ENCODE data around the gene CDK18.

Gene CDK18

DNA sequence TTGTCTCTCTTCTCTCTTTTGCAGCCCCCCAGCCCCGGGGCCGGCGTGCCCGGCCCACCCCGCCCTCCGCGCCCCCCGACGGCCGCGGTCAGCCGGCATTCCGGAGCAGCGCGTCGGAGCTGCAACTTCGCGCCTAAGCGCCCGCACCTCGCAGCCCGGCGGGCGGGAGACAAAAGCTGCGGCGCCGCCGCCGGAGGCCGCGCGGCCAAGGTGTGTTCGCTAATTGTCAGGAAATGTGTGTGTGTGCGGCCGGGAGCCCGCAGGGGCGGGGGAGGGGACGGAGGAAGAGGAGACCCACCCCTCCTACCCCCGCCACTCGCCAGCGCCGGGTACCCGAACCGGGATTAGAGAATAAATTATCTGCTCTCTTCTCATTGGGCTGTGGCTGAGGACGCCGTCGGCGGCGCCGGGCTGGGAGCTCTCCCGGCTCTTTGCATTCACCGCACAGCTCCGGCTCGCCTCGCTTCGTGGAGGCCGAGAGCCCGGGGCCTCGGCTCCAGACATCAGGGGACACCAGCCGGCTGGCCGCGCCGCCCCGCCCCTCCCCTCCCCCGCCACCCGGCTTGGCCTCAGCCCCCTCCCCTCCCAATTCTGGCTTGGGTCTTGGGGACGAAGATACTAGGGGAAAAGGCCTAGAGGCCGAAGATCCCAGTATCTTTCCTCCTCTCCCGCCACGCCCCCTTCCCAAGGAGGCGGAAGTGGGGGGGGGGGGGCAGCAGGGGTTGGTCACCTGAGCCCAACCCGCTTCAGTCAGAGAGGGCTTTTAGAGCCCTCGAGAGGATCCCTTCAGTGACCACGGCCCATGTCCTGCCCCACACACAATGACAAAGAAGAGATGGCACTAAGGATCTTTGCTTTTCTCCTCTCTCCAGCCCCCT lies 47.4 kb upstream of the CDK18 start:
- H3K4me3 ChIP-seq (IDR thresholded peaks at IDR 0.05; ENCODE audit: insufficient read depth, low read depth, low read length): no peak overlapping the region
- H3K27ac ChIP-seq: no peak overlapping the region
- H3K36me3 ChIP-seq (ENCODE audit: insufficient read depth): no peaks in the 10 kb centered on the region
- H4K20me1 ChIP-seq (ENCODE audit: insufficient read depth): no peaks in the 10 kb centered on the region
- H3K4me2 ChIP-seq: no peak overlapping the region
- peaks cover 75% of the 10 kb centered on the region for H3K27me3 ChIP-seq (ENCODE audit: insufficient read depth, low read depth)
- TF ChIP-seq, protein P1, sequence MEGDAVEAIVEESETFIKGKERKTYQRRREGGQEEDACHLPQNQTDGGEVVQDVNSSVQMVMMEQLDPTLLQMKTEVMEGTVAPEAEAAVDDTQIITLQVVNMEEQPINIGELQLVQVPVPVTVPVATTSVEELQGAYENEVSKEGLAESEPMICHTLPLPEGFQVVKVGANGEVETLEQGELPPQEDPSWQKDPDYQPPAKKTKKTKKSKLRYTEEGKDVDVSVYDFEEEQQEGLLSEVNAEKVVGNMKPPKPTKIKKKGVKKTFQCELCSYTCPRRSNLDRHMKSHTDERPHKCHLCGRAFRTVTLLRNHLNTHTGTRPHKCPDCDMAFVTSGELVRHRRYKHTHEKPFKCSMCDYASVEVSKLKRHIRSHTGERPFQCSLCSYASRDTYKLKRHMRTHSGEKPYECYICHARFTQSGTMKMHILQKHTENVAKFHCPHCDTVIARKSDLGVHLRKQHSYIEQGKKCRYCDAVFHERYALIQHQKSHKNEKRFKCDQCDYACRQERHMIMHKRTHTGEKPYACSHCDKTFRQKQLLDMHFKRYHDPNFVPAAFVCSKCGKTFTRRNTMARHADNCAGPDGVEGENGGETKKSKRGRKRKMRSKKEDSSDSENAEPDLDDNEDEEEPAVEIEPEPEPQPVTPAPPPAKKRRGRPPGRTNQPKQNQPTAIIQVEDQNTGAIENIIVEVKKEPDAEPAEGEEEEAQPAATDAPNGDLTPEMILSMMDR (conservative IDR thresholded peaks at IDR 0.05; ENCODE audit: low read depth, low read length): no peak
- no peak overlapping the region for H3K9ac ChIP-seq
- H2AFZ ChIP-seq (ENCODE audit: low read depth): no peak overlapping the region
- no peaks in the 10 kb centered on the region for H3K4me1 ChIP-seq (ENCODE audit: low read depth, poor library complexity, severe bottlenecking)
- H3K79me2 ChIP-seq (ENCODE audit: insufficient read depth, low read depth): no peaks in the 10 kb centered on the region

DNA sequence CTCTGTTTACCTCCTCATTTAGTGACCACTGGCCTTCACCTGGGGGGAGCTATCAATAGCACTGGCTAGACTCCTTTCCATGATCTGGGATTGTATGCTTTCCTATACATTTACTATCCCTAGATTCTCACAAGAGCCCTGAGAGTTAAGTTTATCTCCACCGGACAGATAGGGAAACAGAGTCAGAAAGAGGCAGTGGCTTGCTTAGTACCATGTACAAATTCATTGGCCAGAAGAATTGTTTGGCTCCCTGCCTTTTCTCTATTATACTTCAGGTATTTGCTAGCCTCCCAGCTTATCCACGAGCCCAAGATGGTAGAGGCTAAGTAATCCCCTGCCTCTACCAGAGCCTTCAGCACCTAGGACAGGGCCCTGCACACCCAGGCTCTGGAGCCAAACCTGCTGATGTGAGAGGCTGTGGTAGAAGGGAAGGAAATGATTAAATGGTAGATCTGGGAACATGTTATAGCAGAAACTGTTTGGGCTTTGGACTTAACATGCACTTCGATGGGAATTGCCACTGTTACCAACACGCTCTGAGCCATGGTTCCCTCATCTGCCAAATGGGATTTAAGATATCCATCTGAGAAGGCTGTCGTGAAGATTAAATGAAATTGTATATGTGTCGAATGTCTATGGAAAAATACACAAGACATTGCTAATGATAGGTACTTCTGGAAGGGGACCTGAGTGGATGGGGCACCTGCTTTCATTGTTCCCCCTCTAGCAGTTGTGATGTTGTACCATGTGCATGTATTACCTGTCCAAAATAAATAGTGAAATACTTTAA lies 45.5 kb upstream of the CDK18 start:
- Histone ChIP-seq H4K20me1 (ENCODE audit: insufficient read depth) (no peaks in the 10 kb centered on the region), H2AFZ (ENCODE audit: low read depth) (no peak overlapping the region), H3K4me3 (IDR thresholded peaks at IDR 0.05; ENCODE audit: insufficient read depth, low read depth, low read length) (no peak overlapping the region), H3K27me3 (ENCODE audit: insufficient read depth, low read depth) (peaks cover 64% of the 10 kb centered on the region), H3K79me2 (ENCODE audit: insufficient read depth, low read depth) (no peaks in the 10 kb centered on the region), H3K36me3 (ENCODE audit: insufficient read depth) (no peaks in the 10 kb centered on the region), H3K4me2 (no peak overlapping the region), H3K27ac (no peak overlapping the region), H3K4me1 (ENCODE audit: low read depth, poor library complexity, severe bottlenecking) (no peaks in the 10 kb centered on the region), H3K9ac (no peak overlapping the region)
- TF ChIP-seq, protein P1 (conservative IDR thresholded peaks at IDR 0.05; ENCODE audit: low read depth, low read length): no peak

DNA sequence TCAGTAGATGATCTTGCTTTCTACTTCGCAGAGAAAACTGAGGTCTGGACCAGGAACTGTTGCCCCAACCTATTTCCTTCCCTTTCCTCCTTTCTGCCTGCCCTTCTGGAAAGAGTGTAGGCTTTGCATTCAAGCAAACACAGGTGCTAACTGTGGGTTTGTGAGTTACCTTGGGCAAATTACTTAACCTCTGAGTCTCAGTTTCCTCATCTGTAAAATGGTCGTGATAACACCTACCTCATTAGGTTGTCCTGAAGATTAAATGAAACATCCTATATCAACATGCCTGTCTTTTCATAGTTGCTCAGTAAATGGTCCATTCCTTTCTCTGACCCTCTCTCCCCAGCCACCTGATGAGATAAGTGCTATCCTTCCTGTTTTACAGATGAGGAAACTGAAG lies 39.1 kb upstream of the CDK18 start:
- Histone ChIP-seq H4K20me1 (ENCODE audit: insufficient read depth) (no peaks in the 10 kb centered on the region), H3K36me3 (ENCODE audit: insufficient read depth) (no peaks in the 10 kb centered on the region), H2AFZ (ENCODE audit: low read depth) (no peak overlapping the region), H3K79me2 (ENCODE audit: insufficient read depth, low read depth) (no peaks in the 10 kb centered on the region), H3K4me3 (IDR thresholded peaks at IDR 0.05; ENCODE audit: insufficient read depth, low read depth, low read length) (no peak overlapping the region), H3K4me1 (ENCODE audit: low read depth, poor library complexity, severe bottlenecking) (no peaks in the 10 kb centered on the region), H3K27ac (no peak overlapping the region), H3K27me3 (ENCODE audit: insufficient read depth, low read depth) (peaks cover 22% of the 10 kb centered on the region), H3K4me2 (no peak overlapping the region), H3K9ac (no peak overlapping the region)
- TF ChIP-seq, protein P1 (conservative IDR thresholded peaks at IDR 0.05; ENCODE audit: low read depth, low read length): no peak

DNA sequence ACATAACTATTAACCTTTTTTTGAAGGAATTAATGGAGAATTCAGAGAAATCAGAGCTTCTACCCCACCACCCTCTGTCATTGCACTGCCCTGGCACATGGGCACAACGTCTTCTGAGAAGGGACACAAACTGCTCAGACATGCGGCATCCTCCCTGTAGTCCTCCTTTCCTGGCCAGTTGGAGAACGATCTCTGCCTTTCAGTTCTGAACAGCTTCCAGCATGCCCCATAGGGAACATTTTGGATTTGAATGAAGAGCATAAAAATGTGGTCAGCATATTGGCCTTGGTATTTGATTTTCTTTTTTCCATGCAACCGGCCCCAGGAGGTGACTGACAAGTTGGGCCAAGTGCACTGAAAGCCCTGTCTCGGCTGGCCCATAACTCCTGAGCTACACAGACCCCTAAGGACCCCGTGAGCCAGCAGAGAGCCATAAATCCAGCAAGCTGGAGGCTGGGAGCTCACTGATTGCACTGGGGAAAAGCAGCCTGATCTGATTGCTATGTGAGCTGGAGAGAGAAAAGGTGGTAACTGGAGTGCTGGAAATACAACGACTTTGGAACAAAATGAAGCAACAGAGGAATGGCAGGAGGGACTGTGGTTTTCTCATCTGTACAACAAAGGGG lies 37.8 kb upstream of the CDK18 start:
- no peak overlapping the region for H3K4me3 ChIP-seq (IDR thresholded peaks at IDR 0.05; ENCODE audit: insufficient read depth, low read depth, low read length)
- peaks cover 16% of the 10 kb centered on the region for H3K27me3 ChIP-seq (ENCODE audit: insufficient read depth, low read depth)

More for the DNA sequence above, 37.8 kb upstream of the CDK18 start:
- no peak overlapping the region for H3K9ac ChIP-seq
- no peaks in the 10 kb centered on the region for H3K36me3 ChIP-seq (ENCODE audit: insufficient read depth)
- H3K79me2 ChIP-seq (ENCODE audit: insufficient read depth, low read depth): no peaks in the 10 kb centered on the region
- no peak overlapping the region for H3K4me2 ChIP-seq
- H2AFZ ChIP-seq (ENCODE audit: low read depth): no peak overlapping the region
- TF ChIP-seq, protein P1 (conservative IDR thresholded peaks at IDR 0.05; ENCODE audit: low read depth, low read length): no peak
- H3K4me1 ChIP-seq (ENCODE audit: low read depth, poor library complexity, severe bottlenecking): no peaks in the 10 kb centered on the region
- no peaks in the 10 kb centered on the region for H4K20me1 ChIP-seq (ENCODE audit: insufficient read depth)
- H3K27ac ChIP-seq: no peak overlapping the region
